OCI-LY3 (cell line): ENCODE measurements around the gene IL9.

ENCODE experiments used
- EZH2phosphoT487 ChIP-seq: fragments of 200-600 bp; shearing (Covaris generic); IDR thresholded peaks from 2 replicates; pipeline ENCODE4 v1.6.1; 2018; ENCODE audit warnings: antibody characterized with exemption, mixed run types, low read depth
- TF ChIP-seq, protein P1 (sequence below): fragments of 200-600, 300-600 bp; sonication (generic); IDR thresholded peaks from 2 replicates; pipeline ENCODE4 v1.5.1; 2014; ENCODE audit warnings: antibody characterized with exemption, low read length, low read depth

DNA sequence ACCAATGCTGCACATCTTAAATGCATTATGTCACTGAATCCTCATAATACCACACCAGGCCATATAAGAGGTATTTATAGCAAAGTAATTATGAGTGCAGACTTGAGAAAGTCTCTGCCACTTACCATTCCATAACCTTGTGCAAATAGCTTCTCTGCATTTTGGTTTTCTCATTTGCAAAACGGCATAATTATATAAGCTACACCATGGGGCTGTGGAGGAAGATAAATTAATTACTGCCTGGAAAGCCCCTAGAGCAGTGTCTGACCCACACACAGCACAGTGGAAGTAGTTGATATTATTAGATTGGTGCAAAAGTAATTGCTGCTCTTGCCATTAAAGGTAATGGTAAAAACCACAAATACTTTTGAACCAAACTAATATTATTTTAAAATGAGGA is 9.5 kb upstream of the IL9 start:
- TF ChIP-seq, protein P1, sequence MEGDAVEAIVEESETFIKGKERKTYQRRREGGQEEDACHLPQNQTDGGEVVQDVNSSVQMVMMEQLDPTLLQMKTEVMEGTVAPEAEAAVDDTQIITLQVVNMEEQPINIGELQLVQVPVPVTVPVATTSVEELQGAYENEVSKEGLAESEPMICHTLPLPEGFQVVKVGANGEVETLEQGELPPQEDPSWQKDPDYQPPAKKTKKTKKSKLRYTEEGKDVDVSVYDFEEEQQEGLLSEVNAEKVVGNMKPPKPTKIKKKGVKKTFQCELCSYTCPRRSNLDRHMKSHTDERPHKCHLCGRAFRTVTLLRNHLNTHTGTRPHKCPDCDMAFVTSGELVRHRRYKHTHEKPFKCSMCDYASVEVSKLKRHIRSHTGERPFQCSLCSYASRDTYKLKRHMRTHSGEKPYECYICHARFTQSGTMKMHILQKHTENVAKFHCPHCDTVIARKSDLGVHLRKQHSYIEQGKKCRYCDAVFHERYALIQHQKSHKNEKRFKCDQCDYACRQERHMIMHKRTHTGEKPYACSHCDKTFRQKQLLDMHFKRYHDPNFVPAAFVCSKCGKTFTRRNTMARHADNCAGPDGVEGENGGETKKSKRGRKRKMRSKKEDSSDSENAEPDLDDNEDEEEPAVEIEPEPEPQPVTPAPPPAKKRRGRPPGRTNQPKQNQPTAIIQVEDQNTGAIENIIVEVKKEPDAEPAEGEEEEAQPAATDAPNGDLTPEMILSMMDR: no peak
- no peak for TF ChIP-seq EZH2phosphoT487
